Calu3 (cell line): ENCODE data around the gene CLCN7. TPM values are rescaled to one million over a fixed set of nuclear protein-coding genes. Genes with fewer than 3 reads are reported as not detected.

Experiments used
- BruUV-seq: library from RNA; stranded (reverse); fragments of 400-500 nt; replicated peaks from 2 replicates; lab custom pipeline; 2021; lab: Mats Ljungman, UMichigan
- CTCF ChIA-PET: fragments of 300-600 bp; sonication (Branson Sonifier 250); formaldehyde crosslinking; loops from one replicate; lab custom pipeline; 2022; ENCODE audit warnings: antibody characterized with exemption; lab: Charles Lee
- DNase-seq: peaks from one replicate; pipeline ENCODE4 v3.0.0; 2022
- H3K27ac Mint-ChIP-seq: one replicate; pipeline ENCODE4 v1.8.0; 2022; ENCODE audit warnings: mixed read lengths; ENCODE audit not compliant: unreplicated experiment
- H3K27me3 Mint-ChIP-seq: one replicate; pipeline ENCODE4 v1.8.0; 2022; ENCODE audit warnings: mixed read lengths; ENCODE audit not compliant: unreplicated experiment
- H3K36me3 Mint-ChIP-seq: one replicate; pipeline ENCODE4 v1.8.0; 2022; ENCODE audit warnings: mild to moderate bottlenecking, moderate library complexity, mixed read lengths; ENCODE audit not compliant: insufficient read depth, unreplicated experiment
- H3K4me1 Mint-ChIP-seq: one replicate; pipeline ENCODE4 v1.8.0; 2022; ENCODE audit warnings: mild to moderate bottlenecking, low read depth, mixed read lengths; ENCODE audit not compliant: unreplicated experiment
- H3K4me3 Mint-ChIP-seq: one replicate; pipeline ENCODE4 v1.8.0; 2022; ENCODE audit warnings: mild to moderate bottlenecking, low read depth, moderate library complexity, mixed read lengths; ENCODE audit not compliant: unreplicated experiment
- H3K9me3 Mint-ChIP-seq: one replicate; pipeline ENCODE4 v1.8.0; 2022; ENCODE audit warnings: low read depth, mixed read lengths; ENCODE audit not compliant: unreplicated experiment
- CTCF ChIP-seq: fragments of 200-600 bp; IDR thresholded peaks from one replicate; pipeline ENCODE4 v1.8.0; 2022; ENCODE audit warnings: antibody characterized with exemption; ENCODE audit not compliant: unreplicated experiment
- intact Hi-C: fragments of 100-400 bp; cut with micrococcal nuclease; formaldehyde crosslinking; loops from one replicate; pipeline ENCODE4 v1.10.0; 2022; ENCODE audit not compliant: unreplicated experiment
- total RNA-seq: library from RNA; stranded (reverse); gene quantifications from 2 replicates; pipeline ENCODE4 v1.2.3, GENCODE V29; 2022

The CLCN7 gene
- total RNA-seq, 1 experiment from 2014 or later, result 117 TPM

DNA sequence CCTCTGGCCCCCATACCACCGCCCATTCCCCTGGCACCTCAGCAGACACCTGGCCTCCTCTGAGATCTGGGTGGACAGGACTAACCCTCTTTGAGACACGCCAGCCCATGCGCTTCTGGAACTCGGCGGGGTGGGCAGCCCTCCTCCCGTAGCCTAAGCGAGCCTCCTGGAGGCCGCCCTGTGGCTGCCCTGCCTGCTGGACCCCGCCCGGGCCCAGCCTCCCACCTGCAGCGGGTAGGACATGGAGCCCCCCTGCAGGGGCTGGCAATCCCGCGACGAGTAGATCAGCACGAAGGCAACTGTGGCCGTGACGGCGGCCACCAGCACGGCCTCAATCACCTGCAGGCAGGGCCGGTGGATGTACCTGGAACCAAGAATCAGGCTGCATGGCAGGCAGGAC, 22.3 kb downstream of the CLCN7 start:
- Mint-ChIP-seq H3K27ac (no peak overlapping the region), H3K9me3 (no peaks in the 10 kb centered on the region), H3K4me1 (no peaks in the 10 kb centered on the region), H3K36me3 (peaks cover 48% of the 10 kb centered on the region), H3K27me3 (no peaks in the 10 kb centered on the region), H3K4me3 (no peak overlapping the region)
- CTCF ChIA-PET, result no interaction called here
- DNase-seq, result no peak
- no peak for TF ChIP-seq CTCF
- intact Hi-C loops, result no loop called here
- BruUV-seq, result no TSS peak

DNA sequence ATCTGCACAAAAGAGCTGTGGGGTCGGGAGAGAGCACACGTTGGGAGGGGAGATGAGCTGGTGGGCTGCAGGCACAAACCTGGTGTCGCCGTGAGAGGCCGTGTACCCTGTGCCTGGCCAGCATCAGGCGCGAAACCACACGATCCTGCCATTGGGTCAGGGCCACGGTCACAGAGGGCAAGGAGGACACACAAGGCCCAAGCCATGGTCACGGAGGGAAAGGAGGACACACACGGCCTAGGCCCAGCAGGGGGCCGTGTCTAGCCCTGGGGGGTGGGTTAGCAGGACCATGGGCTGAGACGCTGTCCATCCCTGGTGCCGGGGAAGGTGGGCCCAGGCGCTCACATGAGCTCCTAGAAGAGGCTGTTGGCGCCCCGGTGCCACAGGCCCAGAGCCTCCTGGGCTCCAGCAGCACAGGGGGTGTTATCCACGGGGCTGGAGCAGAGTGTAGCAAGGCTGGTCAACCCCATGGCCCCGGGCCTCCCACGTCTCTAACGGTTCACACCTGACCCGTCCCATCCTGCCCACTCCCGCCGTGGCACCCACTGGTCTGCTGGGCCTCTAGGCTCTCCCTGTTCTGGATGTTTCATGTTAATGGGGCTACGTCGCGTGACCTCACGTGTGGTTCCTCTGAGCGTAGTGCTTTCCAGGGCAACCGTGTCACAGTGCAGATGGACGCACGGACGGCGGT, 23.0 kb downstream of the CLCN7 start:
- intact Hi-C loops, result no loop called here
- H3K27ac Mint-ChIP-seq, result no peak overlapping the region
- CTCF ChIA-PET, result no interaction called here
- TF ChIP-seq CTCF, result no peak
- peaks cover 48% of the 10 kb centered on the region for H3K36me3 Mint-ChIP-seq
- no peak for DNase-seq
- no TSS peak for BruUV-seq
- H3K27me3 Mint-ChIP-seq, result no peaks in the 10 kb centered on the region
- no peaks in the 10 kb centered on the region for H3K9me3 Mint-ChIP-seq
- H3K4me1 Mint-ChIP-seq, result no peaks in the 10 kb centered on the region
- no peak overlapping the region for H3K4me3 Mint-ChIP-seq

GRCh38 chr16:1450841-1451240, 24.0 kb downstream of the CLCN7 start:
- TF ChIP-seq CTCF, result no peak
- Mint-ChIP-seq H3K4me1 (no peaks in the 10 kb centered on the region), H3K27me3 (no peaks in the 10 kb centered on the region), H3K27ac (no peak overlapping the region), H3K36me3 (peaks cover 47% of the 10 kb centered on the region), H3K4me3 (no peak overlapping the region), H3K9me3 (no peaks in the 10 kb centered on the region)
- DNase-seq, result no peak
- BruUV-seq, result no TSS peak
- CTCF ChIA-PET, result no interaction called here
- intact Hi-C loops, result no loop called here

DNA sequence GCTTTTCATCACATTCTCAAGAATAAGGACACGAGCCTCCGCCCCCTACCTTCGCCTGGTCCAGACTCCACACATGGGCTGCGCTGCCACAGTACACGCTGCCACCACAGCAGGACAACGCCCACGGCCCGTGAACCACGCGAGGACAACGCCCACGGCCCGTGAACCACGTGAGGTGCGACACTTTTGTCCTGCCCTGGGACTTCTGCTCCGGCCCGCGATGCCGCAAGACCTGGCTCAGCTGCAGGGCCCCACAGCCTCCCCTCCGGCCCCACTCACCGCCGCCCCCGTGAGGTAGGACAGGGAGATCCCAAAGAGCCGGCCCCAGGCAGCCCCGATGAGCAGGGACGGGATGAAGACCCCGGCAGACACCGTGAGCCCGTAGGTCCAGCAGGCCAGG, 24.6 kb downstream of the CLCN7 start:
- no peaks in the 10 kb centered on the region for H3K27me3 Mint-ChIP-seq
- intact Hi-C loops, result no loop called here
- H3K27ac Mint-ChIP-seq, result no peak overlapping the region
- peaks cover 49% of the 10 kb centered on the region for H3K36me3 Mint-ChIP-seq
- no peaks in the 10 kb centered on the region for H3K4me1 Mint-ChIP-seq
- H3K9me3 Mint-ChIP-seq, result no peaks in the 10 kb centered on the region
- TF ChIP-seq CTCF, result no peak
- CTCF ChIA-PET, result no interaction called here
- no TSS peak for BruUV-seq
- no peak for DNase-seq
- no peak overlapping the region for H3K4me3 Mint-ChIP-seq
